Measurements from ENCODE around the gene UGCG.
A peak's percentile ranks its signal among the peaks of the same experiment; 100 is the strongest.
"Not testable (repeated sequence)": the region's sequence is repeated elsewhere in the genome, so short reads cannot be mapped to it uniquely, and the experiment has no call there.

UGCG gene

DNA sequence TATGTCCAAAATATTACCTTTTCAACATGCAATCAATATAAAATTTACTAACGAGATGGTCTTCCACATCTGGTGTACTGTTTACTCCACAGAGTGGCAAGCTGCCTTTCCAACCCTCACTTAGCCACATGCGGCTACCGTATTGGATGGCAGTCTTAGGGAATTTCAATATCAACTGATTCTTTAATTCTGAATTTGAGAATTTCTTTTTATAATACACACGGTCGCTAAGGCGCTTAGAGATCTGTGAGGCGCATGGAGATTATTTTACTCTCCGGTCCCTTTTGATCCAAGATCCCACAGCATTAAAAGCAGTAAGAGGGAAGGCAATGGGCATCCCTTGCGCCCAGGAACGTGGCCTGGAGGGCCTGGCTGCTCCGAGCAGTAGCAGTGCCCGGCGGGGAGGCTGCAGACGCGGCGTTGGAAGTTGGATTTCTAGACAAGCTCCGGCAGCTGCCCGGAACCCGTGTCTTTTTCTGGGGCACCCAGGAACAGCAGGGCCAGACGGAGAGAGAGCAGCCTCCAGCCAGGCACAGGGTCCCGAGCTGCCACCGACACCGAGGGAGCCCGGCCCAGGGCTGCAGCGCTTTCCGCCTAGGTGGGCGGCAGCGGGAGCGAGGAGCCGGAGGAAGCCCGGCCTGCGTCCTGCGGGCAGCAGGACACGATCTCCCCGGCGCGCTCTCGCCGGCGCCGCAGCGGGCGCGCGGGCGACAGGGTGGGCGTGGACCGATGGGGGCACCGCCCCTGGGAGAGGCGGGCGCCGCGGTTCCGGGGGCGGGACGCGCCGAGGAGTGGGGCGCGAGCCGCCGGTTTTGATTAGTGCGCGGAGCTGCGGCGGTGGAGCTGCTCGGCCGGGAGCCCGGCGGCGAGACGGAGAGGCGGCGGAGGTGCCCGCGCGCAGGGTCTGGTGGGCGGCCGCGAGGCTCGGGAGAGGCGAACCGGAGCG is at the start of gene UGCG:
Gene UGCG, plus strand, starts transcription at position 819 of the 946 bp plus-strand sequence. CDS start 402 bp downstream, outside the sequence.
- peak; percentile 76 to 89 for DNase-seq

DNA sequence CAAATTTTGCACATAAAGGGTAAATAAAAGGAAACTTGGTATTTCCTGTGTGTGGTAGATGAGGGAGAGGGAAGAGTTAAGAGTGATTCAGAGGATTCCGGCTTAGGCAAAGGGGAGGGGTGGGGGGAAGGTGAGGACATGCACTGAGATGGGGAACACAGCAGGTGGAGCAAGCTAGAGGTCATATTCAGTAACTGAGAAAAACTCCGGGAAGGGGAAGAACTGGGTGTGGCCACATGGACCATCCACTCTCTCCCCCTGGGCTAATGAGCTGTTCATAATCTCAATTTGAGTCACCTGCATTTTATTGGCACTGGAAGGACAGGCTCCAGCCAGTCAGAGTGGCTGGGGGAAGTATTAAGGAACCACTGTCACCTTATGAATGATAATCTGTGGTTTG is 45.1 kb upstream of the UGCG start:
- no peak for DNase-seq

DNA sequence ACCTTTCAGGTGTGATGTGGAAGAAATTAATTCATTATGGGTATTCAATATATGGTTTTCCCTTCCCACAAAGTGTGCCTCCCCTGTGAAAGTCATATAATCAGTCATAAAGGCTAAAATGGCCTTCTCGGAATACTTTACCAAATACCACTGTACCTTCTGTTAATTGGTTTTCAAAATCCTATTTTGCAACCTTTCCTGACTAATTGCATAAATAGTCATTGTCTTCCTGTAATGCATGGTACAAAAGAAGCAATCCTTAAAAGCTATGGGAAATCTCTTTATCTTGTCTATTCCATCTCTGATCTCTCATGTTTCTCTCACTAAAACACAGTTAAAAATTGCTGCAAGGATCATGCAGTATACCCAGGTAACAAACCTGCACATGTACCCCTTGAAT is 44.3 kb upstream of the UGCG start:
- DNase-seq = no peak

DNA sequence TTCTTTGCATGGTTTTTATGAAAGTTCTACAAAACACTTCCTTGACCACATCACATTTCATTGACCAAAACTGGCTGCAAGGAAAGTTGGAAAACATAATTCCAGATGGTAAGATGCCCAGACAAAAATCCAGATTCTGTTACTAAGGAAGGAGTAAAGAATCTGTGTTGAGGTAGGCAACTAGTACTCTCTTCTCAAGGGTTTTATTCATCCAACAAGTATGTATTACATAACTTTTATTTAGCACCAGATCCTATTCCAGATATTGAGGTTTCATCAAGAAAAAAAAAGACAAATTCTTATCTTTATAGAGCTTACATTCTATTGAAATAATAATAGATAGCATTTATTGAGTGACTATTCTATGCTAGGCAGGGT is 43.2 kb upstream of the UGCG start:
- DNase-seq = no peak

DNA sequence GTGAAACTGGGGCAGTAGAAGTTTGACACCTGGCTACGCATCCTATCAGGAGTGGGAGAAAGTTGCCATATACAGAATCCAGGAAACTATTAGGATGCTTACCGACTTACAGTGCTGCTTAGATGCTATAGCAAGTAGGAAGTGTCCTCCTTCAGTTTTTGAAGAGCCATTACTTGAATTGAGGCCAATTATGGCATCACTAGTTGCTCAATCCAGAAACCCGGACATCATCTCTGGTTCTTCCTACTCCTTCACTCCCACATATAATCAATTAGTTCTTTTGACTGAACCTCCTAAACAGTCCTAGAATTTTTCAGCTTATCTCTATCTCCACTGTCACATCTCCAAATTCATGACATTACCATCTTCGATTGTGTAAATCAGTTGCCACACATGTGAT is 41.8 kb upstream of the UGCG start:
- no peak for DNase-seq

DNA sequence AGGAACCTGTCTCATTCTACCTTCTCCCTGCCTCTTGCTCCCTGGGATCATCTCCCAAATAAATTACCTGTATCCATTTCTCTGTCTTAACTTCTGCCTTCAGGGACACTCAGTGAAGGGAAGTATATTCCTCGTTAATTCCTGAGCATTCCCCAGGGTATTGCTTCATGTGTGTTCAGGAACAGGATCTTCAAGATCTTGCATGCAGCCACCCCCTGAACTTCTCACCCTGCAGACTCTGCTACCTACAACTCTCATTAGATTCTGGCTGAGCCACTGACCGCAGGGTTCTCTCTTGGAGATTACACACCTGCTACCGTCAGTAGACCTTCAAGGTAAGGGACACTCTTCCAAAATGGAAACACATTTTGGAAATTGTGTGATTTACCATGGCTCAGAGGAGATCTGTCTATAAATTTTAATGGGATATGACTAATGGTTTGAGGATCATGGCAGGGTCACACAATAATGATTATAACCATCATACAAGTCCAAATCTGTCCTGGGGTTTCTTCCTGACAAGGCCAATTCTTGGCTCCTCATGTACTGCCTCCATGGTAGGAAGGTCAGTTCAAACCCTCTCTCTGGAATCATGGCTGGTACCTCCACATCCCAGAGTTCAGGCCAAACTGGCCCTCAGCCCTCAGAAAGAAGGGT is 38.9 kb upstream of the UGCG start:
- DNase-seq = no peak

DNA sequence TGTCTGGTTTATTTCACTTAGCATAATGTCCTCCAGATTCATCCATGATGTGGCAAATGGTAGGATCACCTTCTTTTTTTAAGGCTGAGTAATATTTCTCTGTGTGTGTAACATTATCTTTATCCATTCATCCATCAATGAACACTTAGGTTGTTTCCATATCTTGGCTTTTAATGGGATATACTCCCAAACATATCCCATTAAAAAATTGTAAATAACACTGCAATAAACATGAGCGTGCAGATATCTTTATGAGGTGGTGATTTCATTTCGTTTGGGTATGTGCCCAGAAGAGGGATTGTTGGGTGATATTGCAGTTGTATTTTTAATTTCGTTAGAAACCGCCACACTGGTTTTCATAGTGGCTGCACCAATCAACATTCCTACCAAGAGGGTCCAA is 36.2 kb upstream of the UGCG start:
- DNase-seq = no peak

DNA sequence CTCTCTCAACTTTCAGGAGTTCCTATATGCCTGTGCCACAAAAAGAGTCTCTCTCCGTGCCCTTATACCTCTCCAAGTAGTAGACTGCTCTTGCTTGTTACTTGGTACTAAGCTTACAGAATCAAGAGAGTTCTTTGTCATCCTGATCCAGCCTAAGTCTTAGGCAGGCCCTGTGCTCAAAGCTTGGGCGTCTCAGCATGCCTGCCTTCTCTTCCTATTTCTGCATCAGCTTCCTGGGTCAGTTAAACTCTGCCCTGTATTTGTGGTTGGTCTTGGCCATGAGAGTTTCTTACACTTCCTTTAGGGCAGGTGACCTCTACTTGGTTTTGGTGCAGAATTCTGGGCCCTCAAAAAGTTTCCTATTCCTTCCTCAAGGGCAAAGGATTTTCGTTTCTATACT is 33.0 kb upstream of the UGCG start:
- DNase-seq = no peak

DNA sequence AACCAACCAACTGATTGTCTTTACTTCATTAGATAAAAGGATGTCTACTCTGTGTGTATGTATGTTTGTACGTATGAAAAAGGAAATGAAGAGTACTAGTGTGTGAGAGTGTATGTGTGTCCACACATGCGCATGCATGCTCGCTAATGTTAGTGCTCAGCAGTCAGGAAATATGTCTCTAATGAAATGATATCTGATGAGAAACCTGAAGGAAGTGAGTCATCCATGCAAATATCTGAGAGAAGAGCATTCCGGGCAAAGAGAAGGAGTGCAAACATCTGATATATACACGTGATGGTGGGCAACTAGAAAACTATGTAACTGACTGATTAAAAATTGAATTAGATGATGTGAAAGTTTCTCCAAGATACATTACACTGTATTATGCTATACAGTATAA is 29.6 kb upstream of the UGCG start:
- no peak for DNase-seq

DNA sequence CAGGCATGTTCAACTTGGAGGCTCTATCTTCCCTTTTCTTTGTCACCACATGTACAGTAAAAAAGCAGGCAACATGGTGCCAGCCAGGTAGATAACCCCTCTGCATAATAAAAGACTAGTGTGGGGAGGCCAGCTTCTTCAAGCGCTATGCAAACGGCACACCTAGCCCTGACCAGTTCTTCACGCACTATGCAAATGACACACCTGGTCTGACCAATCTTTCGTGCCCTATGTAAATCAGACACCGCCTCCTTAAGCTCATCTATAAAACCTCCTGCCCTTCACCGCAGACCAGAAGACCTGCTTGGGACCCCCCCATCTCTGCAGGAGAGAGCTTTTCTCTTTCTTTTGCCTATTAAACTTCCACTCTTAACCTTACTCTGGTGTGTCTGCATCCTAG is 28.1 kb upstream of the UGCG start:
- DNase-seq = peak; percentile 11 to 50

DNA sequence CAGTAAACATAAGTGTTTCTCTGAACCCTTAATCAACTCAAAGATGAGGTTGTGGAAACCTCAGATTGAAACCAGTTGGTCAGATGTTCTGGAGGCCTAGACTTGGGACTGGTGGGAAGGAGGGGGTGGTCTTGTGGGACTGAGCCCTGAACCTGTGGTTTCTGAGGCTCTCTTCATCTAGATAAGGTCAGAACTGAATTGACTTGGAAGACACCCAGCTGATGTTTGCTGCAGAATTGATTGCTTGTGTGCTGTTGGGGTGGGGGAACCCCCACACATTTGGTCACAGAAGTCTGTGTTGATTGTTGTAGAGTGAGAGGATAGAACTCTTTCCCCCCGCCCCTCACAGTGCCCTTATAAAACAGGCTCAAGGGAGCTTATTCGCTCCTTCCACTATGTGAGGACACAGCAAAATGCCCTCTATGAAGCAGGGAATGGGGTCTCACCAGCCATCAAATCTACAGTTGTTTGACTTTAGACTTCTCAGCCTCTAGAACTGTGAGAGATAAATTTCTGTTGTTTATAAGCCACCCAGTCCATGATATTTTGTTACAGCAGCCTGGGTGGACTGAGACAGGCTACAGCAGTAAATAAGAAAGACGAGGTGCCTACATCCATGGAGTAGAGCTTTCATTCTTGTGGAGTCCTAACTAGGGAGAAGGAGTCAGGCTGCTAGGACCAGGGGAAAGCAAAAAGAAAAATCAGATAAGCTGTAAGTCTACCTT is 25.7 kb upstream of the UGCG start:
- no peak for DNase-seq

DNA sequence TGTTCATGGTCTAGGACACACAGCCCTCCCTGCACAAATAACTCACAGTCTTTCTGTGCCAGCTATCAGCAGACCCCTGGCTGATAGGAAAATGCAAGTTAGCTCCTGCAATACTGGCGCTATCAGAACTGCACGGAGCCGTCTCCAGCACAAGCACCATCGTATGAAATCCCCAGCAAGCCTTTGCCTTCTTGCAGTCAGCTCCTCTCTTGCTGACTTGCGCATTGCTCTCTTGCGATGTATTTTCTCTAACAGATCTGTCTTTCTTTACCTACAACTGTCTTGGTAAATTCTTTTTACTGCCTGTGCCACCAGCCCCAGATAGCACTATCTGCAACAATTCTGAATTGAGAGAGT is 25.1 kb upstream of the UGCG start:
- DNase-seq = no peak

DNA sequence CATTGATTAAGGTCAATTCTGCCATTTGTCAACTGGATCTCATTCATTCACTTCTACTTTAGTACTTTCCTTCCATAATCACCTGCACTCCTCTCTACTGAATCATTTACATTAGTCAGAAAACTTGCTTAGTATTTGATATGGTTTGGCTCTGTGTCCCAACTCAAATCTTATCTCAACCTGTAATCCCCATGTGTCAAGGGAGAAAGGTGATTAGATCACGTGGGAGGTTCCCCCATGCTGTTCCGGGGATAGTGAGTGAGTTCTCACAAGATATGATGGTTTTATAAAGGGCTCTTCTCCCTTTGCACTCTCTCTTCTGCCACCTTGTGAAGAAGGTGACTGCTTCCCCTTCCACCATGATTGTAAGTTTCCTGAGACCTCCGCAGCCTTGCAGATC is 23.7 kb upstream of the UGCG start:
- DNase-seq = no peak

DNA sequence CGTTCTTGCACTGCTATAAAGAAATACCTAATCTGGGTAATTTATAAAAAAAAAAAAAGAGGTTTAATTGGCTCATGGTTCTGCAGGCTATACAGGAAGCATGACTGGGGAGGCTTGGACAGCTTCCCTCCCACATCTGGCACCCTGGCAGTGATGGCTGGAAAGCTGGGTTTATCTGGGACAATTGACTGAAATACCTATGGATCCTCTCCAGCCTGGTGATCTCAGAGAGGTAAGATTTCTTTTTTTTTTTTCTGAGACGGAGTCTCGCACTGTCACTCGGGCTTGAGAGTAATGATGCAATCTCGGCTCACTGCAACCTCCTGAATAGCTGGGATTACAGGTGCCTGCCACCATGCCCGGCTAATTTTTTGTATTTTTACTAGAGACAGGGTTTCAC is 22.7 kb upstream of the UGCG start:
- DNase-seq = no peak

DNA sequence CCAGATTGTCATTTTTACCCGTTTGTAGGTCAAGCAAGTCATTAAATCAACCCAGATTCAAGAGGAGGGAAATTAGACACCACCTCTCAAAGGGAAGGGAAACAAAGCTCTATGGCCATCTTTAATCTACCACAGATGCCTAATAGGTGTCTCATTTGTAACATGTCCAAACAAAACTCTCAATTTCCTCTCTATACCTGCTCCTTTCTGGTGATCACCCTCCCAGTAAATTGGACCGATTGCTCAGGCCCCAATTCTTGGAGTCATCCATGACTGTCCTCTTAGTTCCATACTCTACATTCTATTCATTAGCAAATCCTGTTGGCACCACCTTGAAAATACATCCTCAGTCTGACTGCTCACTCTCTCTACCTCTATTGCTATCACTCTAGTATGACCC is 22.1 kb upstream of the UGCG start:
- no peak for DNase-seq

DNA sequence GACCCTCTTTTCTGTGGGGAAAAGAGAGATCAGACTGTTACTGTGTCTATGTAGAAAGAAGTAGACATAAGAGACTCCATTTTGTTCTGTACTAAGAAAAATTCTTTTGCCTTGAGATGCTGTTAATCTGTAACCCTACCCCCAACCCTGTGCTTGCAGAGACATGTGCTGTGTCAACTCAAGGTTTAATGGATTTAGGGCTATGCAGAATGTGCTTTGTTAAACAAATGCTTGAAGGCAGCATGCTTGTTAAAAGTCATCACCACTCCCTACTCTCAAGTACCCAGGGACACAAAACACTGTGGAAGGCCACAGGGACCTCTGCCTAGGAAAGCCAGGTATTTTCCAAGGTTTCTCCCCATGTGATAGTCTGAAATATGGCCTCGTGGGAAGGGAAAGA is 21.3 kb upstream of the UGCG start:
- DNase-seq = not testable (repeated sequence)

DNA sequence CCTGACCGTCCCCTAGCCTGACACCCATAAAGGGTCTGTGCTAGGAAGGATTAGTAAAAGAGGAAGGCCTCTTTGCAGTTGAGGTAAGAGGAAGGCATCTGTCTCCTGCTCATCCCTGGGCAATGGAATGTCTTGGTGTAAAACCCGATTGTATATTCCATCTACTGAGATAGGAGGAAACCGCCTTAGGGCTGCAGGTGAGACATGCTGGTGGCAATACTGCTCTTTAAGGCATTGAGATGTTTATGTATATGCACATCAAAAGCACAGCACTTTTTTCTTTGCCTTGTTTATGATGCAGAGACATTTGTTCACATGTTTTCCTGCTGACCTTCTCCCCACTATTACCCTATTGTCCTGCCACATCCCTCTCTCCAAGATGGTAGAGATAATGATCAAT is 20.9 kb upstream of the UGCG start:
- not testable (repeated sequence) for DNase-seq

DNA sequence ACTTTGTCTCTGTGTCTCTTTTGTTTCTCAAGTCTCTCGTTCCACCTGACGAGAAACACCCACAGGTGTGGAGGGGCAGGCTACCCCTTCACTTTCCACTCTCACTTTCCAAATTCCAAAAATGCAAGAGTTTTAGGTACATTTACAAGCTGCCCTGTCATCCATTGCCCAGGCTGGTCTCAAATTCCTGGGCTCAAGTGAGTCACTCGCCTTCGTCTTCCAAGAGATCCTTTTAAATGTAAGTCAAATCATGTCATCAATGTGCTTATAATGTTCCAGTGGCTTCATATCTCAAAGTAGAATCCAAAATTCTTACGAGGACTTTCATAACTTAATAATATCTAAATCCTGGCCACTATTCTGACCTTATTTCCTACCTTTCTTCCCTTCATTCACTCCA is 20.4 kb upstream of the UGCG start:
- DNase-seq = no peak

DNA sequence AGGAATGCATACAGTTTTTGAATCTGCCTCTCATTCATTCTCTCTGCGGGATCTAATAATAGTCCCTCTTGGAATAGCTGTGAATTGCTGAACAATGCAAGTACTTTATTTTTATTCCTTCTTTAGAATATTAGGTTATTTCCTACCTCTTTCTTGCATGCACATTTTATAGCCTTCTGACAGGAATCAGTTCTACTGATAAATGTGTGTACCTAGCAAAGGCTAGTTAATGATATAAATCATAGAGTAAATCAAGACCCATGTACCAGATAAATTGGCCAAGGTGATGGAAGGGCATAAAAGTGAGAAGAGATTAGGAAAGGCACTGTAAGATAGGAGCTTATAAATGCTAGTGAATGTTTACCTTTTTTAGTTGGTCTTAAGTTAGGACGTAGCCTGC is 19.2 kb upstream of the UGCG start:
- DNase-seq = no peak

DNA sequence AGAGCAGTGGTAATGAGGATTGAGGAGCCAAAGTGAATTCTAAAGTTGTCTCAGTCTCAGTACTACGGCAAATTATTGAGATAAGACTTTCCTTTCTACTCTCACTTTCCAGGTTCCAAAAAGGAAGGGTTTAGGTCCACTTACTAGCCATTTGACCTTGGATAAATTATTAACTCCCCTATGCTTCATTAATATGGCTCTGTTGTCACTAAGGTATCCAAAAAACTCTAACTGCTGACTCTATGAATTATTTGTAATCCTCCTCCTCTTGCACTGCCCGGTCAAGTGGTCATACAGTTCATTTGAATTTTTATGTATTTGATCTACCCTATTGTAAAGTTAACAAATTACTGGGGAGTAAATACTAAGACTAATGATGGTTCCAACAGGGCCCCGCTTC is 17.7 kb upstream of the UGCG start:
- no peak for DNase-seq

DNA sequence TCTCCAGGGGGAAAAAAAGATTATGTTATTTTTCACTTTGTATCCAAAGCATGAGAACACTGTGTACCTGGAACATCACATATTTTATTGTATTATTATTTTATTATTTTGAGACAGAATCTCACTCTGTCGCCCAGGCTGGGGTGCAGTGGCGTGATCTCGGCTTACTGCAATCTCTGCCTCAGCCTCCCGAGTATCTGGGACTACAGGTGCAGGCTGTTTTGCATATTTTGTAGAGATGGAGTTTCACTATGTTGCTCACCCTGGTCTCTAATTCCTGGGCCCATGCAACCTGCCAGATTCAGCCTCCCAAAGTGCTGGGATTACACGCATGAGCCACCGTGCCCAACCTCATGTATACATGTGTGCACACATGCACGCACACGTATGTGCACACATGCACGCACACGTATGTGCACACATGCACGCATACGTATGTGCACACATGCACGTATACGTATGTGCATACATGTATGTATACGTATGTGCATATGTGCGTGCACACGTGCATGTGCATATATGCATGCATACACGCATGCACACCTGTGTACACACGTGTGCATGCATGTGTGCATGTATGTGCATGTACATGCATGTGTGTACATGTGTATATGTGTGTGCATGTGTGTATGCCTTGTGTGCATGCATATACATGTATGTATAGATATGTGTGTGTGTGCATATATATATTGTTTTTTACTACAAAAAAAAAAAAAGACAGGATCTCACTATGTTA is 9.5 kb upstream of the UGCG start:
- peak in 1 of 2 experiments; percentile 6 for DNase-seq

DNA sequence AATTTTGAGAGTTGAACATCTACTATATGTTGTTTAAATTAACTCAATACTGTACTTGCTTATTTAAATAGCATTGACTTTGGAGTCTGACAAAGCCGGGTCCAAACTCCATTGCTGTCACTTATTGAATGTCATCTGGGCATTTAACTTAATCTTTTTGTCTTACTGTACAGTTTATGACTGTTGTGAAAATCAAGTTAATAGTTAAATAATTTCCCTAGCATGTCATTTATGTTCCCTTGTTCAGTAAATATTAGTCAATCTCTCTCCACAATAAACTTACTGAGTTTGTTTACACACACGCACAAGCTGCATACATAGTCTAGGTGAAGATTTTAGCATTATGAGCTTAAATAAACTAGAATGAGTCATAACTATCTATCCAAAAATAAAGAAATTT is 6.3 kb upstream of the UGCG start:
- DNase-seq = no peak

DNA sequence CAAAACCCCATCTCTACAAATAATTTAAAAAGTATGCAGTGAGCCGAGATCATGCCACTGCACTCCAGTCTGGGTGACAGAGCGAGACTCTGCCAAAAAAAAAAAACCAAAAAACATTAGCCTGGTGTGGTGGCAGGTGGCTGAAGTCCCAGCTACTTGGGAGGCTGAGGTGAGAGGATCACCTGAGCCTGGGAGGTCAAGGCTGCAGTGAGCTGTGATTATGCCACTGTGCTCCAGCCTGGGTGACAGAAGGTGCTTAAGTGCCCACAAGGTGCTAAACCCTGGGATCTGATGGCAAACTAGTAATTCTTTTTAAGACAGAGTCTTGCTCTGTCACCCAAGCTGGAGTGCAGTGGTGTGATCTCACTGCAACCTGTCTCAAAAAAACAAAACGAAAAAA is 5.7 kb upstream of the UGCG start:
- DNase-seq = not testable (repeated sequence)

All from NCI-H526 (cell line).